ENCODE results near the gene TRIM17.
"Not testable (repeated sequence)": the region's sequence is repeated elsewhere in the genome, so short reads cannot be mapped to it uniquely, and the experiment has no call there.

Gene TRIM17

GRCh38 chr1:228448372-228448771 lies 31.7 kb upstream of the TRIM17 start:
- DNase-seq, result no peak

- DNase-seq, result no peak
Observed at GRCh38 chr1:228446852-228447251, 30.2 kb upstream of the TRIM17 start.

GRCh38 chr1:228445843-228446650 lies 29.4 kb upstream of the TRIM17 start:
- peak; percentile 41 for DNase-seq

- DNase-seq, result no peak
Observed at GRCh38 chr1:228445490-228445842, 28.8 kb upstream of the TRIM17 start.

GRCh38 chr1:228443395-228443794 lies 26.7 kb upstream of the TRIM17 start:
- DNase-seq, result no peak

- no peak for DNase-seq
Observed at GRCh38 chr1:228440761-228441500, 24.3 kb upstream of the TRIM17 start.

GRCh38 chr1:228438266-228438665 lies 21.6 kb upstream of the TRIM17 start:
- DNase-seq, result no peak

- no peak for DNase-seq
Observed at GRCh38 chr1:228437424-228437962, 20.8 kb upstream of the TRIM17 start.

- DNase-seq, result no peak
Observed at GRCh38 chr1:228434689-228435088, 18.0 kb upstream of the TRIM17 start.

GRCh38 chr1:228433337-228434053 lies 16.8 kb upstream of the TRIM17 start:
- not testable (repeated sequence) for DNase-seq

GRCh38 chr1:228430243-228430642 lies 13.6 kb upstream of the TRIM17 start:
- DNase-seq, result no peak

GRCh38 chr1:228429698-228430097 lies 13.0 kb upstream of the TRIM17 start:
- no peak for DNase-seq

GRCh38 chr1:228429007-228429406 lies 12.3 kb upstream of the TRIM17 start:
- no peak for DNase-seq

GRCh38 chr1:228428412-228428811 lies 11.8 kb upstream of the TRIM17 start:
- DNase-seq, result no peak

- no peak for DNase-seq
Observed at GRCh38 chr1:228426518-228427175, 10.0 kb upstream of the TRIM17 start.

GRCh38 chr1:228424685-228425660 lies 8.3 kb upstream of the TRIM17 start:
- no peak for DNase-seq

- no peak for DNase-seq
Observed at GRCh38 chr1:228423404-228424053, 6.9 kb upstream of the TRIM17 start.

- DNase-seq, result no peak
Observed at GRCh38 chr1:228420968-228421826, 4.5 kb upstream of the TRIM17 start.

- DNase-seq, result no peak
Observed at GRCh38 chr1:228417483-228418203, 982 bp upstream of the TRIM17 start.
